ENCODE measurements around the gene SEC16A.
A peak's percentile ranks its signal among the peaks of the same experiment; 100 is the strongest.

Gene SEC16A

GRCh38 chr9:136499935-136500910 lies 17.4 kb upstream of the SEC16A start:
- DNase-seq = no peak

- DNase-seq = no peak
Observed at GRCh38 chr9:136499071-136499934, 16.5 kb upstream of the SEC16A start.

- no peak for DNase-seq
Observed at GRCh38 chr9:136497916-136498695, 15.3 kb upstream of the SEC16A start.

- no peak for DNase-seq
Observed at GRCh38 chr9:136496801-136497620, 14.2 kb upstream of the SEC16A start.

GRCh38 chr9:136496181-136496580 lies 13.3 kb upstream of the SEC16A start:
- no peak for DNase-seq

- DNase-seq = no peak
Observed at GRCh38 chr9:136495238-136495800, 12.5 kb upstream of the SEC16A start.

- no peak for DNase-seq
Observed at GRCh38 chr9:136494531-136495215, 11.8 kb upstream of the SEC16A start.

GRCh38 chr9:136494012-136494411 lies 11.2 kb upstream of the SEC16A start:
- DNase-seq = no peak

GRCh38 chr9:136493567-136493971 lies 10.7 kb upstream of the SEC16A start:
- no peak for DNase-seq

- DNase-seq = no peak
Observed at GRCh38 chr9:136492978-136493522, 10.2 kb upstream of the SEC16A start.

- no peak for DNase-seq
Observed at GRCh38 chr9:136489731-136490130, 6.9 kb upstream of the SEC16A start.

GRCh38 chr9:136488247-136489214 lies 5.7 kb upstream of the SEC16A start:
- DNase-seq = peak; percentile 87

GRCh38 chr9:136487672-136488071 lies 4.8 kb upstream of the SEC16A start:
- no peak for DNase-seq

- no peak for DNase-seq
Observed at GRCh38 chr9:136486823-136487620, 4.2 kb upstream of the SEC16A start.

GRCh38 chr9:136486131-136486530 lies 3.3 kb upstream of the SEC16A start:
- no peak for DNase-seq

GRCh38 chr9:136485049-136486045 lies 2.5 kb upstream of the SEC16A start:
- DNase-seq = peak; percentile 92

Data from stimulated activated CD8-positive, alpha-beta memory T cell treated with anti-CD3 and anti-CD28 coated beads, Interleukin-4, amount 100 ng/mL, for 48 hours (primary cell).